HCT116 (cell line): ENCODE data around the gene GGCX. TPM values are rescaled to one million over a fixed set of nuclear protein-coding genes. Genes with fewer than 3 reads are reported as not detected.
A peak's percentile ranks its signal among the peaks of the same experiment; 100 is the strongest.

Experiments
- ATAC-seq: fragments of 200-7000 bp; cut with Tn5 transposase; 2 replicates; pipeline ENCODE4 v1.9.1; 2020; ENCODE audit warnings: mild to moderate bottlenecking, moderate library complexity
- BruUV-seq: library from RNA; stranded (reverse); fragments of 400-500 nt; replicated peaks from 2 replicates; lab custom pipeline; 2021; lab: Mats Ljungman, UMichigan
- CTCF ChIA-PET: fragments of 300-600 bp; sonication (Branson Sonifier 250); formaldehyde crosslinking; loops from one replicate; lab custom pipeline; 2021; ENCODE audit warnings: antibody characterized with exemption; lab: Charles Lee
- POLR2A ChIA-PET: fragments of 300-600, 350-600 bp; sonication (Branson Sonifier 250); formaldehyde crosslinking; loops from one replicate; lab custom pipeline; 2021; ENCODE audit warnings: antibody characterized with exemption; lab: Charles Lee
- RAD21 ChIA-PET, 2 experiments: fragments of 300-600 bp; sonication (Branson Sonifier 250); formaldehyde crosslinking; loops; one replicate each; lab custom pipeline; 2023; ENCODE audit warnings: low total read pairs in 2 of 2; ENCODE audit not compliant: uncharacterized antibody in 2 of 2, unreplicated experiment in 2 of 2, low non-redundant PET in 1 of 2; lab: Charles Lee
- DNase-seq: peaks from one replicate; pipeline ENCODE4 v3.0.0-alpha.2; 2010; ENCODE audit warnings: low read depth, low spot score
- H2AFZ ChIP-seq: fragments of 200-600 bp; shearing (Covaris generic), sonication (generic); 2 replicates; pipeline ENCODE4 v1.6.1; 2017; ENCODE audit warnings: low read depth, mixed run types, mixed read lengths, antibody characterized with exemption, low read length; ENCODE audit not compliant: poor library complexity, severe bottlenecking
- H3K27ac ChIP-seq: 2 replicates; pipeline ENCODE4 v1.5.1; 2012; ENCODE audit warnings: low read depth, low read length
- H3K27me3 ChIP-seq: fragments of 200-600 bp; sonication (generic); 2 replicates; pipeline ENCODE4 v1.6.1; 2016; ENCODE audit warnings: mixed run types, low read length, mixed read lengths; ENCODE audit not compliant: insufficient read depth
- H3K36me3 ChIP-seq, 2 experiments: fragments of 200-500 bp in 1 of 2; fragments of 200-600 bp in 1 of 2; sonication (Bioruptor generic) in 1 of 2; sonication (generic) in 1 of 2; 2 replicates each; pipeline versions ENCODE4 v1.5.1 to v1.6.1; 2014 to 2016; ENCODE audit warnings: low read length in 2 of 2, inconsistent platforms in 1 of 2, mixed read lengths in 1 of 2, mixed run types in 1 of 2; ENCODE audit not compliant: insufficient read depth in 2 of 2, control insufficient read depth in 1 of 2
- H3K4me1 ChIP-seq, 2 experiments: fragments of 200-600 bp in 1 of 2; sonication (generic) in 1 of 2; 2 replicates each; pipeline versions ENCODE4 v1.5.1 to v1.6.1; 2012 to 2017; ENCODE audit warnings: low read length in 2 of 2, inconsistent platforms in 1 of 2, mild to moderate bottlenecking in 1 of 2, mixed read lengths in 1 of 2, mixed run types in 1 of 2, moderate library complexity in 1 of 2; ENCODE audit not compliant: insufficient read depth in 2 of 2, control insufficient read depth in 1 of 2
- H3K4me2 ChIP-seq: fragments of 200-600 bp; sonication (generic); 2 replicates; pipeline ENCODE4 v1.6.1; 2017; ENCODE audit warnings: mixed run types, low read length, mixed read lengths
- H3K4me3 ChIP-seq, 2 experiments: fragments of 200-600 bp in 1 of 2; sonication (generic) in 1 of 2; replicated peaks in 1 of 2; 2 replicates each; pipeline ENCODE4 v1.5.1; 2011 to 2016; ENCODE audit warnings: low read length in 2 of 2, control low read depth in 1 of 2, low read depth in 1 of 2, mild to moderate bottlenecking in 1 of 2, mixed read lengths in 1 of 2, mixed run types in 1 of 2
- H3K79me2 ChIP-seq: fragments of 200-600 bp; sonication (generic); 2 replicates; pipeline ENCODE4 v1.6.1; 2017; ENCODE audit warnings: mild to moderate bottlenecking, mixed run types, low read length, moderate library complexity, mixed read lengths; ENCODE audit not compliant: insufficient read depth
- H3K9ac ChIP-seq: fragments of 200-600 bp; sonication (generic); 2 replicates; pipeline ENCODE4 v1.6.1; 2016; ENCODE audit warnings: low read length, mixed read lengths
- H3K9me2 ChIP-seq: fragments of 200-600 bp; sonication (generic), shearing (Covaris generic); 2 replicates; pipeline ENCODE4 v1.6.1; 2017; ENCODE audit warnings: mixed run types, mild to moderate bottlenecking, moderate library complexity; ENCODE audit not compliant: insufficient read depth
- H3K9me3 ChIP-seq, 2 experiments: fragments of 200-500 bp in 1 of 2; fragments of 200-600 bp in 1 of 2; sonication (Bioruptor generic) in 1 of 2; sonication (generic) in 1 of 2; 2 replicates each; pipeline ENCODE4 v1.6.1; 2014 to 2017; ENCODE audit warnings: low read length in 2 of 2, mixed read lengths in 2 of 2, inconsistent platforms in 1 of 2, low read depth in 1 of 2, mild to moderate bottlenecking in 1 of 2, mixed run types in 1 of 2, moderate library complexity in 1 of 2; ENCODE audit not compliant: control insufficient read depth in 1 of 2, insufficient read depth in 1 of 2
- H4K20me1 ChIP-seq: fragments of 200-600 bp; sonication (generic), shearing (Covaris generic); 2 replicates; pipeline ENCODE4 v1.6.1; 2017; ENCODE audit warnings: mixed run types, mild to moderate bottlenecking, moderate library complexity; ENCODE audit not compliant: insufficient read depth
- ATF3 ChIP-seq: IDR thresholded peaks from 2 replicates; pipeline ENCODE4 v1.6.1; 2012
- CBX3 ChIP-seq: IDR thresholded peaks from 2 replicates; pipeline ENCODE4 v1.6.1; 2012; ENCODE audit warnings: low read depth
- CTCF ChIP-seq, 3 experiments: fragments of 200-600 bp in 1 of 3; sonication (generic) in 1 of 3; IDR thresholded peaks in 2 of 3; conservative IDR thresholded peaks in 1 of 3; 2 replicates each; pipeline ENCODE4 v1.5.1; 2012 to 2017; ENCODE audit warnings: low read depth in 2 of 3, low read length in 2 of 3, antibody characterized with exemption in 1 of 3, borderline replicate concordance in 1 of 3, control low read depth in 1 of 3, mild to moderate bottlenecking in 1 of 3, mixed read lengths in 1 of 3, mixed run types in 1 of 3, moderate library complexity in 1 of 3; ENCODE audit not compliant: insufficient read depth in 1 of 3
- EZH2phosphoT487 ChIP-seq: fragments of 200-600 bp; IDR thresholded peaks from 2 replicates; pipeline ENCODE4 v1.6.1; 2018; ENCODE audit warnings: antibody characterized with exemption, borderline replicate concordance
- FOSL1 ChIP-seq: IDR thresholded peaks from 2 replicates; pipeline ENCODE4 v1.6.1; 2012; ENCODE audit warnings: low read depth
- MAX ChIP-seq: IDR thresholded peaks from 2 replicates; pipeline ENCODE4 v1.6.1; 2012
- POLR2A ChIP-seq: IDR thresholded peaks from 2 replicates; pipeline ENCODE4 v1.7.0; 2011; ENCODE audit warnings: borderline replicate concordance; ENCODE audit not compliant: insufficient read depth, insufficient read length; ENCODE audit errors: extremely low read depth
- POLR2AphosphoS5 ChIP-seq: IDR thresholded peaks from 2 replicates; pipeline ENCODE4 v1.6.1; 2011; ENCODE audit warnings: mild to moderate bottlenecking, low read depth, low read length, moderate library complexity
- SIN3A ChIP-seq: IDR thresholded peaks from 2 replicates; pipeline ENCODE4 v1.6.1; 2012; ENCODE audit warnings: low read depth
- SP1 ChIP-seq: IDR thresholded peaks from 2 replicates; pipeline ENCODE4 v1.6.1; 2012; ENCODE audit warnings: low read depth
- SRF ChIP-seq: IDR thresholded peaks from 2 replicates; pipeline ENCODE4 v1.6.1; 2012; ENCODE audit warnings: low read depth
- TCF7L2 ChIP-seq: IDR thresholded peaks from 2 replicates; pipeline ENCODE4 v1.7.0; 2011; ENCODE audit warnings: borderline replicate concordance, inconsistent platforms; ENCODE audit not compliant: insufficient read depth, insufficient read length; ENCODE audit errors: extremely low read depth
- YY1 ChIP-seq: IDR thresholded peaks from 2 replicates; pipeline ENCODE4 v1.6.1; 2011; ENCODE audit warnings: low read length, low read depth, moderate library complexity, mild to moderate bottlenecking; ENCODE audit not compliant: insufficient replicate concordance; ENCODE audit errors: extremely low read depth
- ZBTB33 ChIP-seq: IDR thresholded peaks from 2 replicates; pipeline ENCODE4 v1.6.1; 2011; ENCODE audit warnings: mild to moderate bottlenecking, low read length, moderate library complexity; ENCODE audit not compliant: insufficient replicate concordance; ENCODE audit errors: extremely low read depth
- ZFX ChIP-seq: fragments of 450-650 bp; IDR thresholded peaks from 2 replicates; pipeline ENCODE4 v1.6.1; 2017
- intact Hi-C: fragments of 100-400 bp; cut with micrococcal nuclease; formaldehyde crosslinking; loops from 2 replicates; pipeline ENCODE4 v1.10.0; 2022
- total RNA-seq: library from RNA; stranded (reverse); gene quantifications from one replicate; pipeline ENCODE4 v1.2.1, GENCODE V29; 2021; ENCODE audit not compliant: unreplicated experiment

Gene GGCX
- total RNA-seq, 1 experiment from 2014 or later: 43.5 TPM

- CTCF ChIA-PET: interaction anchor here (1.4 kb wide), 1 partner anchor 26 kb away, joined by 7 read pairs; no protein-coding TSS in a partner anchor
- Histone ChIP-seq H3K27me3 (no peaks in the 10 kb centered on the region), H3K9ac (peak within 1 kb of the TSS; percentile 65), H3K9me2 (no peaks in the 10 kb centered on the region), H2AFZ (peak within 1 kb of the TSS; percentile 57), H3K36me3 (peaks cover 0 to 4% of the 10 kb centered on the region in 2 experiments; a peak in 2 of 4 replicates), H3K79me2 (no peaks in the 10 kb centered on the region), H3K4me2 (peak within 1 kb of the TSS; percentile 81), H4K20me1 (no peaks in the 10 kb centered on the region), H3K27ac (peak within 1 kb of the TSS; percentile 43), H3K9me3 (no peaks in the 10 kb centered on the region), H3K4me3 (peak within 1 kb of the TSS; percentile 67 to 86), H3K4me1 (peaks cover 18 to 26% of the 10 kb centered on the region in 2 experiments)
- TSS peak; percentile 50 for BruUV-seq
- intact Hi-C loops: no loop called here
- DNase-seq: peak; percentile 53
- ATAC-seq: peak; percentile 98
- POLR2A ChIA-PET: interaction anchor here (0.7 to 2.1 kb wide), 12 partner anchors 10 to 631 kb away, joined by 3 to 9 read pairs (median 3); partner anchors contain the start of genes C2orf68, MAT2A, RNF181 and TMEM150A
- RAD21 ChIA-PET: interaction anchor here in 1 of 2 experiments (0.7 to 1.0 kb wide), 2 partner anchors 14 to 37 kb away, joined by 3 to 4 read pairs; no protein-coding TSS in a partner anchor
- TF ChIP-seq SP1: peak; percentile 51
- peak; percentile 36 for TF ChIP-seq POLR2A
- no peak for TF ChIP-seq FOSL1
- TF ChIP-seq MAX: no peak
- no peak for TF ChIP-seq EZH2phosphoT487
- TF ChIP-seq POLR2AphosphoS5: peak; percentile 82
- TF ChIP-seq SRF: no peak
- TF ChIP-seq ZBTB33: no peak
- TF ChIP-seq ZFX: no peak
- no peak for TF ChIP-seq TCF7L2
- no peak for TF ChIP-seq SIN3A
- TF ChIP-seq YY1: peak; percentile 27
- no peak for TF ChIP-seq ATF3
- TF ChIP-seq CTCF (IDR thresholded peaks at IDR 0.05 in 2 of 3, conservative IDR thresholded peaks at IDR 0.05 in 1 of 3; ENCODE audit: borderline replicate concordance in 1 of 3, insufficient read depth in 1 of 3, low read depth in 2 of 3, low read length in 2 of 3): no peak
- TF ChIP-seq CBX3: no peak
Observed at GRCh38 chr2:85577386-85578242, 16.3 kb upstream of the GGCX start, which contains the start of gene VAMP8. Gene VAMP8 (plus strand): TSS chr2:85577586. CDS start chr2:85577647, 61 bp downstream.
